ENCODE results near the gene RND1. TPM values are rescaled to one million over a fixed set of nuclear protein-coding genes. Genes with fewer than 3 reads are reported as not detected.

RND1 gene
- total RNA-seq = 0.09 and 0.59 TPM in 2 replicates

DNA sequence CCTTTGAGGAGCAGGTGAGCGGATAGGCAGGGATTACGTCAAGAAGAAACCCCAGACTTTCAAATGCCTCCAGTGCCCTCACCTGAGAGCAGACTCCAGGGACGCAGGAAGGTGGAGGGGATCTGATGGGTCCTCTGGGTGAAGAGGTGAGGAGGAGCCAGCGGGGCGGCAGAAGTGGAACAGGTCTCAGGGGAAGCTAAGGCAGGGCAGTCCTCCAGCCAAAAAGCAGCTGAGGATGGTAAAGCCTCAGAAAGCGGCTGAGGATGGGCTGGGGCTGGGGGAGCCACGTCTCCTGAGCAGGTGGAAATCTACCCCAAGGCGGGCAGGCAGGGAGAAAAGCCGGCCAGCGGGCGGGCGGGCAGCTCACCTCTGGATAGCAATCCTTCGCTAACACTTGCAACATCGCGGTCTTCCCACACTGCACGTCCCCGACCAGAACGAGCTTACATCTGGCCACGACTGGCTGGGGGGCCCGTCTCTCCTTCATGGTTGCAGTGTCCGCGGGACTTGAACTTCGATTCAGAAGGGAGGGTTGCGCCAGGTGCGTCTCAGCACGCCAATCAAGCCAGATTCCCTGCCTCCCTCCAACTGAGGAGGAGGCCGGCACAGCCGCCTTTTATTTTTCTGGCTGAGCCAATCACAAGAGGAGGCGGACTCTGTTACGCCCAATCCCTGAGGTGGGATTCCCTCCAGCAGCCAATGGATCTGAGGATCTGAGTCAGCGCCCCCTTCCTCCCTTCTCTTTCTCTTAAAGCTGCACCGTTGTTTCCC, at the start of gene RND1:
Gene RND1 (minus strand): TSS at position 590 of the 771 bp plus-strand sequence. CDS start 103 bp downstream, at position 487.

DNA sequence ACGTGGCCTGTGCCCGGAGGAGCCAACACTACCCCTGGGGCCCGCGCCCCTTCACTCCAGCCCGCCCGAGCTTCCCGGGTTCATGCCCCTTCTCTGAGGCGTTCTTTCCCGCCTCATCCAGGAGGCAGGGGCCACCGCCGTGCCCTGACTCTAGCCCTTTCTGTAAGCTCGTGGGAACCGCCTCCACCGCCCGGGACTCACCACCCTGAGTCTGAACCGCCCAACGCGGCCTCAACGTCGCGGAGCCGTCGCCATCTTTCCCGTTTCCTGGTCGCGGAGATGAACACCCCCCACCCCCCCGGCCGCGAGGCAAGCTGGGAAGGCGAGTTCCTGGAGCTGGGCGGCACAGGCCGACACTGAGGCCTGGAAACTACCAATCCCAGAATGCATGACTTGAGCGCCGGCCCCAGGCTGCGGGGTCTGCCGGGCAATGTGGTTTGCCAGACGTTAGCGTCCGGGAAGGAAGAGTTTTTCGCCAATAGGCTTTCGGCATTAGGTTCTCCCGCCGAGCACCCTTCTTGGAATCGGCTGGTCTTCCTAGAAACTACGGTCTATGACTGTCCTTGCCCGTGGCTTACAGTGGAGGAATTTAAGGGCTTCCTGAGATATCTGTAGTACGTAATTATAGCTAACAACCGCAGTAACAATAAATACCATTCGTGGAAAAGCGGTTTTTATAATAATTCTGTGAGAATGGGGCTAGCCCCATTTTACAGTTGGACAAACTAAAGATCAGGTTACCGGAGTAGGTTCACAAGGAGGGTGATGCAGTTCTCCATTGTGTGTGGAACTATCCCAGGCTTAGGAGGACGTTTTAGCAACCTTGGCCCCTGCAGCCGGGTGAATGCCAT, 13.6 kb downstream of the RND1 start, which contains the start of gene DDX23:
Gene DDX23 (minus strand): TSS at position 281 of the 851 bp plus-strand sequence. CDS start 6,381 bp downstream, outside the sequence.

DNA sequence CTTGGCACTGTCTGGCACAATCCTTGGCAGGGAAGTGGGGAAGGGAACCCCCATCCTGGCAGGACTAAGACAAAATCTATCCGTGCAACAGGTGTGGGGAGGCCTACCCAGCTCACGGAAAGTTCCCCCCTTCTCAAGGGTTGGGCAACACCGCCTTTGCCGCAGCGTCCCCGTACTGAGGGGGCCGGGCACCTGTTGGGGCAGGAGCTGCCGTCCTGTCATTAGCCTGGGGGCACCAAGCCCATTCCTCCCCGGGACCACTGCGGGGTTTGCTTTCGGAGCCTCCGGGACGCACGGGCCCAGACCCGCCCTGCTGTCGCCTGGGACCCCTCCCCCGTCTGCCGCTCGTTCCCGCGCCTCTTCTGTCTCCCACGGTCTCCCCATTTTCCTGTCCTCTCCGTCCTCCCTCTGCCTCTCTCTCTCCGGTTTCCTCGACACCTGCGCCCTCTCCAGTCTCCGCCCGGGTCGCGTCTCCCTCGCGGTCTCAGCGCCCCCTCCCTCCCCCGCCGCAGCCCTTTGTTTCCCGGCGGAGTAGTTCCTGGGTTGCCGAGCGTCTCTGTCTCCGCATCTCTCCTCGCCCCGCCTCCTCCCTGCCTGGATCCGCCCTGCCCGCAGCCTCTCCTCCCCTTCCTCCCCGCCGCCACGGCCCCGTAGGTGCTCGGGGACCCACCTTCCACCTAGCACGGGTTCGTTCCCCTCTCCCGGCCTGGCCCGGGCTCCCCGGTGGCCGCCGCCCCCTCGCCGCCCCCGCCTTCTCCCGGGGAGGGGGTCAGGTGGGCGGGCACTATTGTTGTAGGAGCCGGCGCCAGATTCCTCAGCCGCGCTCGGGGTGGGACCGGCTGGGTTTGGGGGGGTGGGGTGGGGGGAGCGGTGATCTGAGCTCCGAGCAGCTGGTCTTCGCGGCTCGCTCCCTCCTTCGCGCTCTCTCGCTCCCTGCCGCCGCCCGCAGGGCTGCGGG, 47.5 kb downstream of the RND1 start, which contains the start of gene CACNB3:
Gene CACNB3 (plus strand): TSS at position 624 of the 958 bp plus-strand sequence. CDS start 434 bp downstream, outside the sequence.

Other genes with a start within 250 kb of the RND1 start
- gene KANSL2, start 183.6 kb downstream of the RND1 start, total RNA-seq = 44.8 and 50.6 TPM in 2 replicates
- gene CCNT1, start 149.2 kb downstream of the RND1 start, total RNA-seq = 29.4 and 32.9 TPM in 2 replicates
- 56.7 and 65.7 TPM in 2 replicates for gene ADCY6, start 76.8 kb downstream of the RND1 start, total RNA-seq
- gene CACNB3, start 47.4 kb downstream of the RND1 start, total RNA-seq = 9.2 and 22.7 TPM in 2 replicates
- gene DDX23, start 13.7 kb downstream of the RND1 start, total RNA-seq = 75.4 and 101 TPM in 2 replicates
- 32.1 and 40.5 TPM in 2 replicates for gene FKBP11, start 59.6 kb upstream of the RND1 start, total RNA-seq
- gene ARF3, start 91.6 kb upstream of the RND1 start, total RNA-seq = 31.2 and 52.1 TPM in 2 replicates
- gene WNT10B, start 105.9 kb upstream of the RND1 start, total RNA-seq = 0.28 TPM in 1 of 2 replicates, not detected in the other
- not detected in 2 replicates for gene WNT1, start 112.5 kb upstream of the RND1 start, total RNA-seq
- gene DDN, start 133.5 kb upstream of the RND1 start, total RNA-seq = under 0.01 and 0.18 TPM in 2 replicates
- gene PRKAG1, start 152.9 kb upstream of the RND1 start, total RNA-seq = 59.7 and 62.7 TPM in 2 replicates
- gene KMT2D, start 194.9 kb upstream of the RND1 start, total RNA-seq = 38.0 and 105 TPM in 2 replicates
- gene RHEBL1, start 204.1 kb upstream of the RND1 start, total RNA-seq = 0.30 and 0.55 TPM in 2 replicates
- 0.05 TPM in 1 of 2 replicates, not detected in the other for gene DHH, start 228.9 kb upstream of the RND1 start, total RNA-seq
- gene LMBR1L, start 245.0 kb upstream of the RND1 start, total RNA-seq = 37.6 and 56.4 TPM in 2 replicates